Type B pancreatic cell (in vitro differentiated cells): ENCODE results near the gene TCTA. TPM values are rescaled to one million over a fixed set of nuclear protein-coding genes. Genes with fewer than 3 reads are reported as not detected.

Experiments used
- DNase-seq: peaks from one replicate; pipeline ENCODE4 v3.0.0; 2021; ENCODE audit warnings: mixed read lengths; ENCODE audit not compliant: unreplicated experiment; ENCODE audit errors: extremely low spot score
- H3K27ac Mint-ChIP-seq: 2 replicates; pipeline ENCODE4 v1.8.0; 2021; ENCODE audit warnings: mild to moderate bottlenecking, mixed read lengths
- H3K27me3 Mint-ChIP-seq: 2 replicates; pipeline ENCODE4 v1.8.0; 2021; ENCODE audit warnings: mixed read lengths
- H3K36me3 Mint-ChIP-seq: 2 replicates; pipeline ENCODE4 v1.8.0; 2021; ENCODE audit warnings: mixed read lengths
- H3K4me1 Mint-ChIP-seq: one replicate; pipeline ENCODE4 v1.8.0; 2021; ENCODE audit warnings: mixed read lengths; ENCODE audit not compliant: unreplicated experiment
- H3K4me3 Mint-ChIP-seq: 2 replicates; pipeline ENCODE4 v1.8.0; 2021; ENCODE audit warnings: mild to moderate bottlenecking, mixed read lengths
- H3K9me3 Mint-ChIP-seq: 2 replicates; pipeline ENCODE4 v1.8.0; 2021; ENCODE audit warnings: mixed read lengths
- CTCF ChIP-seq: fragments of 200-600 bp; sonication (generic); conservative IDR thresholded peaks from 2 replicates; pipeline ENCODE4 v1.5.0; 2021; ENCODE audit warnings: antibody characterized with exemption, mild to moderate bottlenecking
- total RNA-seq: library from RNA; stranded (reverse); gene quantifications from 2 replicates; pipeline ENCODE4 v1.2.1, GENCODE V29; 2021; ENCODE audit warnings: low replicate concordance

The TCTA gene
- total RNA-seq, 1 donor from 2014 or later, result 25.0 TPM

- Mint-ChIP-seq H3K4me1 (no peaks in the 10 kb centered on the region), H3K9me3 (no peaks in the 10 kb centered on the region), H3K27me3 (no peaks in the 10 kb centered on the region), H3K27ac (peak overlapping the region; percentile 86), H3K4me3 (peak overlapping the region; percentile 43), H3K36me3 (peaks cover 10% of the 10 kb centered on the region)
- DNase-seq, result no peak
- no peak for TF ChIP-seq CTCF
These were observed 33.9 kb upstream of the TCTA start for GRCh38 chr3:49378249-49378895.

GRCh38 chr3:49383387-49383786, 28.8 kb upstream of the TCTA start:
- Mint-ChIP-seq H3K36me3 (peaks cover 11% of the 10 kb centered on the region), H3K4me1 (no peaks in the 10 kb centered on the region), H3K4me3 (no peak overlapping the region), H3K27me3 (no peaks in the 10 kb centered on the region), H3K9me3 (no peaks in the 10 kb centered on the region), H3K27ac (peak overlapping the region; percentile 51)
- DNase-seq, result no peak
- TF ChIP-seq CTCF, result no peak

GRCh38 chr3:49385617-49386016, 26.6 kb upstream of the TCTA start:
- Mint-ChIP-seq H3K27ac (no peak overlapping the region), H3K4me3 (no peak overlapping the region), H3K27me3 (no peaks in the 10 kb centered on the region), H3K36me3 (peaks cover 15% of the 10 kb centered on the region), H3K9me3 (no peaks in the 10 kb centered on the region), H3K4me1 (no peaks in the 10 kb centered on the region)
- no peak for TF ChIP-seq CTCF
- no peak for DNase-seq

- H3K36me3 Mint-ChIP-seq, result peaks cover 15% of the 10 kb centered on the region
- H3K4me1 Mint-ChIP-seq, result no peaks in the 10 kb centered on the region
- no peak overlapping the region for H3K4me3 Mint-ChIP-seq
- TF ChIP-seq CTCF, result no peak
- H3K27me3 Mint-ChIP-seq, result no peaks in the 10 kb centered on the region
- no peak for DNase-seq
- H3K27ac Mint-ChIP-seq, result peak overlapping the region; percentile 12
- no peaks in the 10 kb centered on the region for H3K9me3 Mint-ChIP-seq
These were observed 26.0 kb upstream of the TCTA start for GRCh38 chr3:49386056-49386756.

- no peak for DNase-seq
- Mint-ChIP-seq H3K36me3 (peaks cover 15% of the 10 kb centered on the region), H3K27ac (peak overlapping the region; percentile 70), H3K4me3 (no peak overlapping the region), H3K27me3 (no peaks in the 10 kb centered on the region), H3K4me1 (no peaks in the 10 kb centered on the region), H3K9me3 (no peaks in the 10 kb centered on the region)
- TF ChIP-seq CTCF, result no peak
These were observed 24.5 kb upstream of the TCTA start for GRCh38 chr3:49387721-49388120.
